WTC11 (cell line): Measurements from ENCODE around the gene SLC13A5. TPM values are rescaled to one million over a fixed set of nuclear protein-coding genes. Genes with fewer than 3 reads are reported as not detected.

Source experiments
- ATAC-seq: fragments of 200-7000 bp; cut with Tn5 transposase; 2 replicates; pipeline ENCODE4 v1.10.0; 2021; ENCODE audit warnings: mild to moderate bottlenecking, moderate library complexity
- CTCF ChIA-PET: fragments of 300-600 bp; sonication (Branson Sonifier 250); formaldehyde crosslinking; loops from one replicate; lab custom pipeline; 2021; ENCODE audit warnings: antibody characterized with exemption; lab: Charles Lee
- POLR2A ChIA-PET: fragments of 350-600 bp; sonication (Branson Sonifier 250); formaldehyde crosslinking; loops from one replicate; lab custom pipeline; 2021; ENCODE audit warnings: antibody characterized with exemption; lab: Charles Lee
- DNase-seq: peaks from one replicate; pipeline ENCODE4 v3.0.0; 2021; ENCODE audit warnings: low spot score
- H3K27ac Mint-ChIP-seq: 2 replicates; pipeline ENCODE4 v1.8.0; 2021; ENCODE audit warnings: mixed read lengths
- H3K27me3 Mint-ChIP-seq: 2 replicates; pipeline ENCODE4 v1.8.0; 2021; ENCODE audit warnings: low read depth, mild to moderate bottlenecking, moderate library complexity, mixed read lengths
- H3K36me3 Mint-ChIP-seq: 2 replicates; pipeline ENCODE4 v1.8.0; 2021; ENCODE audit warnings: mixed read lengths
- H3K4me1 Mint-ChIP-seq: 2 replicates; pipeline ENCODE4 v1.8.0; 2022; ENCODE audit warnings: mixed read lengths
- H3K4me3 Mint-ChIP-seq: 2 replicates; pipeline ENCODE4 v1.8.0; 2021; ENCODE audit warnings: mild to moderate bottlenecking, moderate library complexity, mixed read lengths
- H3K9me3 Mint-ChIP-seq: 2 replicates; pipeline ENCODE4 v1.8.0; 2021; ENCODE audit warnings: mixed read lengths
- ARID4B ChIP-seq: sonication (generic); formaldehyde crosslinking; IDR thresholded peaks from 2 replicates; pipeline ENCODE4 v1.8.0; 2023; ENCODE audit warnings: missing genetic modification reagents, mild to moderate bottlenecking, borderline replicate concordance
- ERG ChIP-seq: fragments of 250-450 bp; sonication (Bioruptor Pico); IDR thresholded peaks from 2 replicates; pipeline ENCODE4 v1.8.0; 2021; ENCODE audit warnings: mild to moderate bottlenecking
- GABPB1 ChIP-seq: sonication (generic); formaldehyde crosslinking; IDR thresholded peaks from 2 replicates; pipeline ENCODE4 v1.8.1; 2023; ENCODE audit warnings: mild to moderate bottlenecking, missing genetic modification reagents
- NFE2L1 ChIP-seq: sonication (generic); formaldehyde crosslinking; IDR thresholded peaks from 2 replicates; pipeline ENCODE4 v1.8.1; 2023; ENCODE audit warnings: missing genetic modification reagents
- NFYB ChIP-seq: sonication (generic); formaldehyde crosslinking; conservative IDR thresholded peaks from 2 replicates; pipeline ENCODE4 v1.8.0; 2022; ENCODE audit warnings: low read depth, missing genetic modification reagents
- SMAD3 ChIP-seq: sonication (generic); formaldehyde crosslinking; IDR thresholded peaks from 2 replicates; pipeline ENCODE4 v1.8.0; 2022; ENCODE audit warnings: missing genetic modification reagents, mild to moderate bottlenecking, borderline replicate concordance
- SMAD4 ChIP-seq: sonication (generic); formaldehyde crosslinking; IDR thresholded peaks from 2 replicates; pipeline ENCODE4 v1.8.0; 2022; ENCODE audit warnings: mild to moderate bottlenecking, missing genetic modification reagents
- ZNF121 ChIP-seq: sonication (generic); formaldehyde crosslinking; IDR thresholded peaks from 2 replicates; pipeline ENCODE4 v1.8.0; 2023; ENCODE audit warnings: missing genetic modification reagents
- ZNF219 ChIP-seq: sonication (generic); formaldehyde crosslinking; IDR thresholded peaks from 2 replicates; pipeline ENCODE4 v1.8.0; 2023; ENCODE audit warnings: missing genetic modification reagents, mild to moderate bottlenecking, borderline replicate concordance
- ZNF416 ChIP-seq: fragments of 250-450 bp; sonication (Bioruptor Pico); IDR thresholded peaks from 2 replicates; pipeline ENCODE4 v1.9.0; 2021; ENCODE audit warnings: mild to moderate bottlenecking, inconsistent platforms
- ZSCAN18 ChIP-seq: fragments of 250-450 bp; sonication (Bioruptor Pico); IDR thresholded peaks from 2 replicates; pipeline ENCODE4 v2.1.2; 2022; ENCODE audit warnings: mild to moderate bottlenecking, moderate library complexity
- total RNA-seq: library from RNA; stranded (reverse); gene quantifications from 3 replicates; pipeline ENCODE4 v1.2.3, GENCODE V29; 2021
- TF ChIP-seq, protein P1 (sequence below): sonication (generic); formaldehyde crosslinking; IDR thresholded peaks from 2 replicates; pipeline ENCODE4 v1.8.1; 2023; ENCODE audit warnings: mild to moderate bottlenecking, missing genetic modification reagents, moderate library complexity
- TF ChIP-seq, protein P2 (sequence below): sonication (generic); formaldehyde crosslinking; IDR thresholded peaks from 2 replicates; pipeline ENCODE4 v1.8.1; 2022; ENCODE audit warnings: missing genetic modification reagents, borderline replicate concordance
- TF ChIP-seq, protein P3 (sequence below): sonication (generic); formaldehyde crosslinking; IDR thresholded peaks from 2 replicates; pipeline ENCODE4 v1.8.1; 2022; ENCODE audit warnings: mild to moderate bottlenecking, moderate library complexity, missing genetic modification reagents

The SLC13A5 gene
- total RNA-seq, 1 experiment from 2014 or later, result 1.8 TPM

- TF ChIP-seq ERG (CRISPR knock-in tag) (no peak), ZNF121 (no peak), NFYB (CRISPR knock-in tag) (no peak), ZSCAN18 (CRISPR knock-in tag) (no peak), SMAD3 (CRISPR knock-in tag) (no peak)
- TF ChIP-seq, protein P1, sequence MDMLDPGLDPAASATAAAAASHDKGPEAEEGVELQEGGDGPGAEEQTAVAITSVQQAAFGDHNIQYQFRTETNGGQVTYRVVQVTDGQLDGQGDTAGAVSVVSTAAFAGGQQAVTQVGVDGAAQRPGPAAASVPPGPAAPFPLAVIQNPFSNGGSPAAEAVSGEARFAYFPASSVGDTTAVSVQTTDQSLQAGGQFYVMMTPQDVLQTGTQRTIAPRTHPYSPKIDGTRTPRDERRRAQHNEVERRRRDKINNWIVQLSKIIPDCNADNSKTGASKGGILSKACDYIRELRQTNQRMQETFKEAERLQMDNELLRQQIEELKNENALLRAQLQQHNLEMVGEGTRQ (CRISPR knock-in tag), result no peak
Measured at GRCh38 chr17:6683730-6684459, 29.3 kb downstream of the SLC13A5 start (continued).

GRCh38 chr17:6683081-6683684, 30.0 kb downstream of the SLC13A5 start:
- H3K27ac Mint-ChIP-seq, result no peak overlapping the region
- H3K27me3 Mint-ChIP-seq, result no peaks in the 10 kb centered on the region; the same call in 1 of the 2 replicates
- DNase-seq, result no peak
- CTCF ChIA-PET, result interaction anchor here (0.7 to 1.4 kb wide), 3 partner anchors 17 to 19 kb away, joined by 3 to 6 read pairs (median 4); no protein-coding TSS in a partner anchor
- TF ChIP-seq, protein P2, sequence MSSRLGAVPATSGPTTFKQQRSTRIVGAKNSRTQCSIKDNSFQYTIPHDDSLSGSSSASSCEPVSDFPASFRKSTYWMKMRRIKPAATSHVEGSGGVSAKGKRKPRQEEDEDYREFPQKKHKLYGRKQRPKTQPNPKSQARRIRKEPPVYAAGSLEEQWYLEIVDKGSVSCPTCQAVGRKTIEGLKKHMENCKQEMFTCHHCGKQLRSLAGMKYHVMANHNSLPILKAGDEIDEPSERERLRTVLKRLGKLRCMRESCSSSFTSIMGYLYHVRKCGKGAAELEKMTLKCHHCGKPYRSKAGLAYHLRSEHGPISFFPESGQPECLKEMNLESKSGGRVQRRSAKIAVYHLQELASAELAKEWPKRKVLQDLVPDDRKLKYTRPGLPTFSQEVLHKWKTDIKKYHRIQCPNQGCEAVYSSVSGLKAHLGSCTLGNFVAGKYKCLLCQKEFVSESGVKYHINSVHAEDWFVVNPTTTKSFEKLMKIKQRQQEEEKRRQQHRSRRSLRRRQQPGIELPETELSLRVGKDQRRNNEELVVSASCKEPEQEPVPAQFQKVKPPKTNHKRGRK, result no peak
- 0 out of 2 replicates have a peak, but pooled peaks have one; percentile 30 for TF ChIP-seq GABPB1 (CRISPR knock-in tag)
- no peak for TF ChIP-seq SMAD4
- no peak for TF ChIP-seq ARID4B (CRISPR knock-in tag)
- no peak for TF ChIP-seq ZNF416 (CRISPR knock-in tag)
- TF ChIP-seq, all 79 proteins: peak for 1
- Mint-ChIP-seq H3K4me1 (no peaks in the 10 kb centered on the region), H3K36me3 (no peaks in the 10 kb centered on the region), H3K9me3 (no peaks in the 10 kb centered on the region), H3K4me3 (no peak overlapping the region)
- no peak for ATAC-seq
- POLR2A ChIA-PET, result no interaction called here

DNA sequence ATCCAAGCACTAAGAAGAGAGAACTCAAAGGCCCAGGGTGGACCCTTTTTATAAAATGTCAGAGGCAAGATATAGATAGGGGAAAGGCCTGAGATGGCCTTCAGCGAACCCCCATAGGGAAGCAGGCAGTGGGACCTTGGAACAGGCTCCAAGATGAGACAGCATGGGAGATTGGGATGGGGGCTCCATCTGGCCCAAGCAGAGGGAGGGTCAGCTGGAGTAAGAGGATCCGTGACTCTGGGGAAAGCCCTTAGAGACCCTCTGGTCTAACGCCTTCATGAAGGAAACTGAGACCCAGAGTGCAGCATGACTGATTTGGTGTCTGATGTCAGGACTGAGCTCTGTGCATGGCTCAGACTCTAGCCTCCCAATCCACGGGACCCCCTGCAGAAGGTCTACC, 30.8 kb downstream of the SLC13A5 start:
- H3K4me1 Mint-ChIP-seq, result no peaks in the 10 kb centered on the region
- ChIA-PET CTCF (interaction anchor here (0.7 to 1.4 kb wide), 3 partner anchors 16 to 19 kb away, joined by 3 to 6 read pairs (median 4); no protein-coding TSS in a partner anchor), POLR2A (no interaction called here)
- no peak overlapping the region for H3K4me3 Mint-ChIP-seq
- H3K27me3 Mint-ChIP-seq, result no peaks in the 10 kb centered on the region; the same call in 1 of the 2 replicates
- no peak overlapping the region for H3K27ac Mint-ChIP-seq
- no peaks in the 10 kb centered on the region for H3K36me3 Mint-ChIP-seq
- H3K9me3 Mint-ChIP-seq, result no peaks in the 10 kb centered on the region
- TF ChIP-seq, protein P3, sequence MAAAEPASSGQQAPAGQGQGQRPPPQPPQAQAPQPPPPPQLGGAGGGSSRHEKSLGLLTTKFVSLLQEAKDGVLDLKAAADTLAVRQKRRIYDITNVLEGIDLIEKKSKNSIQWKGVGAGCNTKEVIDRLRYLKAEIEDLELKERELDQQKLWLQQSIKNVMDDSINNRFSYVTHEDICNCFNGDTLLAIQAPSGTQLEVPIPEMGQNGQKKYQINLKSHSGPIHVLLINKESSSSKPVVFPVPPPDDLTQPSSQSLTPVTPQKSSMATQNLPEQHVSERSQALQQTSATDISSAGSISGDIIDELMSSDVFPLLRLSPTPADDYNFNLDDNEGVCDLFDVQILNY (CRISPR knock-in tag), result no peak
- TF ChIP-seq NFE2L1 (CRISPR knock-in tag) (no peak), ZNF219 (CRISPR knock-in tag) (no peak)
- no peak for DNase-seq
- no peak for ATAC-seq
